ENCODE results near the gene CERKL.

CERKL gene

GRCh38 chr2:181500201-181500600 is 156.7 kb downstream of the CERKL start:
- DNase-seq (ENCODE audit: low read depth), result no peak

DNA sequence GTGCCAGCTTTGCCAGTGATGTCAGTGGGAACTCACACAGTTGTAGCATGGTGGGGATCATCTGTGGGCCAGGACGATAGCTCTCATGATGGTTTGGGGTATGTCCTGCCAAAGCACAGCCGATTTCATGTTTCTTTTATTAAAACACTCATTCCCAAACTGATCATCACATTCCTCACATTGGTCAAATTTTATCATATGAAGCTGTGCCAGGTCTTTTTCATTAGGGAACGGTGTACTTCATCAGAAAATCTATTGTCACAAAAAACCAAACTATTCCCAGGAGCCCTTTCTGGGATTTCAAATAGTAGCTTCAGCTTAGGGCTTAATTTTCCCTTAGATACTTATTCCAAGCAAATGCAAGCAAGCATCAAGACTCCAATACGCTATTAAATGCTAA is 157.7 kb downstream of the CERKL start:
- DNase-seq (ENCODE audit: low read depth), result no peak

All from activated T-helper 9 cell treated with anti-CD3 and anti-CD28 coated beads, Interleukin-2, amount 50 U/mL, for 16 hours (primary cell).